ENCODE results near the gene HIGD2A.

Gene HIGD2A

GRCh38 chr5:176388444-176389134 lies at the start of gene HIGD2A, which contains the start of gene NOP16:
Gene HIGD2A, plus strand, starts transcription at chr5:176388751. Its CDS starts 69 bp downstream, at chr5:176388820.
Gene NOP16, minus strand, starts transcription at chr5:176388598. Its CDS starts 59 bp downstream, at chr5:176388539.
- peak; percentile 97 for DNase-seq (ENCODE audit: low read depth, low spot score)

- DNase-seq (ENCODE audit: low read depth, low spot score), result no peak
Measured at GRCh38 chr5:176339304-176339703, 49.2 kb upstream of the HIGD2A start.

GRCh38 chr5:176341325-176342157 lies 47.0 kb upstream of the HIGD2A start:
- no peak for DNase-seq (ENCODE audit: low read depth, low spot score)

- no peak for DNase-seq (ENCODE audit: low read depth, low spot score)
Measured at GRCh38 chr5:176342158-176342483, 46.4 kb upstream of the HIGD2A start.

GRCh38 chr5:176342766-176343458 lies 45.6 kb upstream of the HIGD2A start:
- no peak for DNase-seq (ENCODE audit: low read depth, low spot score)

GRCh38 chr5:176350416-176350815 lies 38.1 kb upstream of the HIGD2A start:
- no peak for DNase-seq (ENCODE audit: low read depth, low spot score)

GRCh38 chr5:176352116-176352878 lies 36.3 kb upstream of the HIGD2A start:
- DNase-seq (ENCODE audit: low read depth, low spot score), result no peak

- DNase-seq (ENCODE audit: low read depth, low spot score), result no peak
Measured at GRCh38 chr5:176353533-176353932, 35.0 kb upstream of the HIGD2A start.

- DNase-seq (ENCODE audit: low read depth, low spot score), result no peak
Measured at GRCh38 chr5:176355400-176356178, 33.0 kb upstream of the HIGD2A start.

GRCh38 chr5:176356179-176356566 lies 32.4 kb upstream of the HIGD2A start:
- no peak for DNase-seq (ENCODE audit: low read depth, low spot score)

GRCh38 chr5:176359658-176360057 lies 28.9 kb upstream of the HIGD2A start:
- no peak for DNase-seq (ENCODE audit: low read depth, low spot score)

GRCh38 chr5:176360894-176361436 lies 27.6 kb upstream of the HIGD2A start:
- no peak for DNase-seq (ENCODE audit: low read depth, low spot score)

- peak; percentile 43 for DNase-seq (ENCODE audit: low read depth, low spot score)
Measured at GRCh38 chr5:176361437-176362232, 26.9 kb upstream of the HIGD2A start, which contains the start of gene KIAA1191. Gene KIAA1191, minus strand, starts transcription at chr5:176361764. Its CDS starts 2,256 bp downstream, at chr5:176359508.

GRCh38 chr5:176362233-176362490 lies 26.4 kb upstream of the HIGD2A start:
- no peak for DNase-seq (ENCODE audit: low read depth, low spot score)

- DNase-seq (ENCODE audit: low read depth, low spot score), result no peak
Measured at GRCh38 chr5:176364765-176365350, 23.7 kb upstream of the HIGD2A start.

GRCh38 chr5:176365351-176366231 lies 23.0 kb upstream of the HIGD2A start, which contains the start of gene ARL10:
Gene ARL10, plus strand, starts transcription at chr5:176365487. Its CDS starts 77 bp downstream, at chr5:176365564.
- no peak for DNase-seq (ENCODE audit: low read depth, low spot score)

- DNase-seq (ENCODE audit: low read depth, low spot score), result no peak
Measured at GRCh38 chr5:176366232-176366894, 22.2 kb upstream of the HIGD2A start.

- no peak for DNase-seq (ENCODE audit: low read depth, low spot score)
Measured at GRCh38 chr5:176368726-176369125, 19.8 kb upstream of the HIGD2A start.
